GM12878 (cell line): ENCODE results near the gene MRPS23. TPM values are rescaled to one million over a fixed set of nuclear protein-coding genes. Genes with fewer than 3 reads are reported as not detected.

Source experiments
- CBX5 ChIP-seq: sonication (generic); IDR thresholded peaks from 2 replicates; pipeline ENCODE4 v1.6.1; 2016; ENCODE audit warnings: low read depth, moderate library complexity, mild to moderate bottlenecking, inconsistent platforms
- RFX5 ChIP-seq: IDR thresholded peaks from 2 replicates; pipeline ENCODE4 v1.6.1; 2011; ENCODE audit warnings: low read depth, low read length, improper control_type of control experiment
- SIX5 ChIP-seq: IDR thresholded peaks from 2 replicates; pipeline ENCODE4 v1.6.1; 2011; ENCODE audit warnings: mild to moderate bottlenecking, low read depth, low read length, moderate library complexity; ENCODE audit not compliant: severe bottlenecking
- SREBF1 ChIP-seq: IDR thresholded peaks from 2 replicates; pipeline ENCODE4 v1.6.1; 2012; ENCODE audit warnings: mild to moderate bottlenecking, low read length
- STAT1 ChIP-seq: fragments of 450-650 bp; conservative IDR thresholded peaks from 2 replicates; pipeline ENCODE4 v1.6.1; 2014; ENCODE audit warnings: antibody characterized with exemption, mild to moderate bottlenecking
- TCF7 ChIP-seq: IDR thresholded peaks from 2 replicates; pipeline ENCODE4 v1.6.1; 2014; ENCODE audit warnings: antibody characterized with exemption, borderline replicate concordance
- ZNF384 ChIP-seq: IDR thresholded peaks from 2 replicates; pipeline ENCODE4 v1.6.1; 2012; ENCODE audit warnings: low read depth, mild to moderate bottlenecking, low read length, improper control_type of control experiment, borderline replicate concordance
- polyA plus RNA-seq, 11 experiments: library from polyadenylated mRNA; depleted of rRNA in 4 of 11; unstranded in 6 of 11; stranded (reverse) in 5 of 11; fragments of >200 nt; fragmentation: Nextera tagmentation in 4 of 11; fragmentation: Illumina TruSeq in 1 of 11; extraction: Ambion mirVana in 4 of 11; extraction: Trizol in 1 of 11; gene quantifications; 1 replicate in 1 of 11; 2 replicates in 10 of 11; pipeline versions ENCODE4 v1.2.1 to v1.2.3, GENCODE V29; 2011 to 2016; ENCODE audit warnings: inconsistent platforms in 2 of 11, missing spikeins in 2 of 11, low read depth in 1 of 11
- total RNA-seq, 4 experiments: library from RNA; depleted of rRNA in 3 of 4; stranded (reverse); fragments of >200 nt in 3 of 4; fragmentation: Illumina TruSeq in 1 of 4; extraction: Trizol in 1 of 4; gene quantifications; 2 replicates each; pipeline versions ENCODE4 v1.2.1 to v1.2.3, GENCODE V29; 2013 to 2021
- TF ChIP-seq, protein P1 (sequence below): fragments of 150-350 bp; IDR thresholded peaks from 2 replicates; pipeline ENCODE4 v1.6.1; 2014; ENCODE audit warnings: mild to moderate bottlenecking, low read depth, low read length
- TF ChIP-seq, protein P2 (sequence below): IDR thresholded peaks from 2 replicates; pipeline ENCODE4 v1.6.1; 2011; ENCODE audit warnings: mild to moderate bottlenecking, low read depth, low read length, moderate library complexity; ENCODE audit not compliant: insufficient replicate concordance
- TF ChIP-seq, protein P3 (sequence below): fragments of 450-650 bp; IDR thresholded peaks from 2 replicates; pipeline ENCODE4 v1.6.1; 2017; ENCODE audit warnings: mild to moderate bottlenecking, low read depth, inconsistent platforms; ENCODE audit not compliant: poor library complexity, severe bottlenecking

Gene MRPS23
- total and polyA plus RNA-seq, 10 of the 15 experiments (the other 5 are each of a cell fraction or from before 2014, with no cell fraction given): 65.3 to 237 (median 87.9) TPM

DNA sequence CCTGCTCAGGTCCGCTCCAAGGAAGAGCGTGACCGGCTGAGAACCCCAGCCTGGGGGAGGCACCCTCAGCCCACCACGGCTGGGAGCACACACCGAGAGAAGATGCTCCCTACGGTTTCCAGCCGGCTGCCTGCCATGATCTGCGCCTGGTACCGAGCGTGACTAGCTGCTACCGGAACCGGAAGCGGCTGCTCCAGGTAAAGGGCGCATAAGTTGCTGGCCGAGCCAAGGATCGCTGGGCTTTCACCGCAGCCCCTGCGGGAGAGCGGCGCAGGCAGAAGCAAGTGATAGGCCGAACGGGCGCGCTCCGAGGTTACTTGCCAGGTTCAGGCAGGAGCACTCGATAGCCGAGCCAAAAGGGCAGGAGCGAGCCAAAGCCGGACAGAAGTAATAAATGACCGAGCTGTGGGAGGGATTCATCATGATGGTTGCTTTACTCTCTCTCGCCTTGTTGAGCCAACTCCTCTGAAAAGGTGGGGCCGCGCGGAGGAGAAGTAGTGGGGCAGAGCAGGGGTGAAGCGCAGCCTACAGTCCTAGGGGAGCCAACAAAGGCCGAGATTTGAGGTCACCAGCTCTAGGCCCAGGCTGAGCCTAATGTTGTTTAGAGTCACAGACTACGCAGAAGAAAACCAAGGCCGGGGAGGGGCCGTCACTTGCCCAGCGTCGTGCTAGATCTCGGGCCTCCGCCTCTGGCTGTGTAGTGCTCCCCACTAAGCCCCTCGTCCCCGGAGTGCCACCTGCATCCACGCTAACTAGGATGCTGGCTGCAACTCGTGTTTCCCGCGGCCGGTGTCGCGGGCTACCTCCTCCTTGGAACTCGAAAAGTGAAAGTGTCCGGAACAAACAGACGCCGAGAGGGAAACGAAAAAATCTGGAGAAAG is at the start of gene MRPS23 (continued):
- TF ChIP-seq CBX5: peak; percentile 88
- no peak for TF ChIP-seq ZNF384
- peak; percentile 94 for TF ChIP-seq STAT1
- TF ChIP-seq, protein P1, sequence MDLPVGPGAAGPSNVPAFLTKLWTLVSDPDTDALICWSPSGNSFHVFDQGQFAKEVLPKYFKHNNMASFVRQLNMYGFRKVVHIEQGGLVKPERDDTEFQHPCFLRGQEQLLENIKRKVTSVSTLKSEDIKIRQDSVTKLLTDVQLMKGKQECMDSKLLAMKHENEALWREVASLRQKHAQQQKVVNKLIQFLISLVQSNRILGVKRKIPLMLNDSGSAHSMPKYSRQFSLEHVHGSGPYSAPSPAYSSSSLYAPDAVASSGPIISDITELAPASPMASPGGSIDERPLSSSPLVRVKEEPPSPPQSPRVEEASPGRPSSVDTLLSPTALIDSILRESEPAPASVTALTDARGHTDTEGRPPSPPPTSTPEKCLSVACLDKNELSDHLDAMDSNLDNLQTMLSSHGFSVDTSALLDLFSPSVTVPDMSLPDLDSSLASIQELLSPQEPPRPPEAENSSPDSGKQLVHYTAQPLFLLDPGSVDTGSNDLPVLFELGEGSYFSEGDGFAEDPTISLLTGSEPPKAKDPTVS: no peak
- TF ChIP-seq, protein P2, sequence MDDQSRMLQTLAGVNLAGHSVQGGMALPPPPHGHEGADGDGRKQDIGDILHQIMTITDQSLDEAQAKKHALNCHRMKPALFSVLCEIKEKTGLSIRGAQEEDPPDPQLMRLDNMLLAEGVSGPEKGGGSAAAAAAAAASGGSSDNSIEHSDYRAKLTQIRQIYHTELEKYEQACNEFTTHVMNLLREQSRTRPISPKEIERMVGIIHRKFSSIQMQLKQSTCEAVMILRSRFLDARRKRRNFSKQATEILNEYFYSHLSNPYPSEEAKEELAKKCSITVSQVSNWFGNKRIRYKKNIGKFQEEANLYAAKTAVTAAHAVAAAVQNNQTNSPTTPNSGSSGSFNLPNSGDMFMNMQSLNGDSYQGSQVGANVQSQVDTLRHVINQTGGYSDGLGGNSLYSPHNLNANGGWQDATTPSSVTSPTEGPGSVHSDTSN: peak; percentile 2
- TF ChIP-seq SIX5: peak; percentile 72
- TF ChIP-seq, protein P3, sequence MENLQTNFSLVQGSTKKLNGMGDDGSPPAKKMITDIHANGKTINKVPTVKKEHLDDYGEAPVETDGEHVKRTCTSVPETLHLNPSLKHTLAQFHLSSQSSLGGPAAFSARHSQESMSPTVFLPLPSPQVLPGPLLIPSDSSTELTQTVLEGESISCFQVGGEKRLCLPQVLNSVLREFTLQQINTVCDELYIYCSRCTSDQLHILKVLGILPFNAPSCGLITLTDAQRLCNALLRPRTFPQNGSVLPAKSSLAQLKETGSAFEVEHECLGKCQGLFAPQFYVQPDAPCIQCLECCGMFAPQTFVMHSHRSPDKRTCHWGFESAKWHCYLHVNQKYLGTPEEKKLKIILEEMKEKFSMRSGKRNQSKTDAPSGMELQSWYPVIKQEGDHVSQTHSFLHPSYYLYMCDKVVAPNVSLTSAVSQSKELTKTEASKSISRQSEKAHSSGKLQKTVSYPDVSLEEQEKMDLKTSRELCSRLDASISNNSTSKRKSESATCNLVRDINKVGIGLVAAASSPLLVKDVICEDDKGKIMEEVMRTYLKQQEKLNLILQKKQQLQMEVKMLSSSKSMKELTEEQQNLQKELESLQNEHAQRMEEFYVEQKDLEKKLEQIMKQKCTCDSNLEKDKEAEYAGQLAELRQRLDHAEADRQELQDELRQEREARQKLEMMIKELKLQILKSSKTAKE: peak; percentile 99
- TF ChIP-seq RFX5: peak; percentile 69; the same call in 1 of the 2 replicates
- TF ChIP-seq SREBF1: no peak
- no peak; the same call in 1 of the 2 replicates for TF ChIP-seq TCF7
